HEK293T (cell line): ENCODE data around the gene DCUN1D2.

Experiments used
- FOXK2 ChIP-seq: fragments of 450-650 bp; IDR thresholded peaks from 2 replicates; pipeline ENCODE4 v1.6.1; 2016; ENCODE audit warnings: mild to moderate bottlenecking
- HDGF ChIP-seq: fragments of 450-650 bp; IDR thresholded peaks from 2 replicates; pipeline ENCODE4 v1.6.1; 2017; ENCODE audit warnings: antibody characterized with exemption, borderline replicate concordance
- SP1 ChIP-seq: fragments of 450-650 bp; IDR thresholded peaks from 2 replicates; pipeline ENCODE4 v1.6.1; 2017
- SUZ12 ChIP-seq: fragments of 450-650 bp; IDR thresholded peaks from 2 replicates; pipeline ENCODE4 v1.6.1; 2016; ENCODE audit warnings: mild to moderate bottlenecking
- TARDBP ChIP-seq: fragments of 450-650 bp; IDR thresholded peaks from 2 replicates; pipeline ENCODE4 v1.6.1; 2016

DNA sequence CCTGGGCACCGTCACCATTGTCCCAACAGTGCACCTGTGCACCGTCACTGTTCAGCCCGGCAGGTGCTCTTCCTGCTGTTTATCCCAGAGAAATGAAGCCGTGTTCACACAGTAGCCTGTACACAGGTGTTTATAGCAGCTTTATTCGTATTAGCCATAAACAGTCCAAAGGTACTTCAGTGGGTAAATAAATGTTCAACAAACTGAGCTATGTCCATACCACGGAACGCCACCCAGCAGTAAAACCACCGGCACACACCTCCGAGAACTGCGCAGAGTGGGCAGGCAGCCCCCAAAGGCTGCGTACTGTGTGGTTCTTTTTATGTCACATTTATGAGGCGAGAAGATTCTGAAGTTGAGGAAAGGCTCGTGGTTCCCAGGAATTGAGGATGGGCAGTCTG, 44.9 kb upstream of the DCUN1D2 start:
- no peak for TF ChIP-seq SP1
- TF ChIP-seq FOXK2 = no peak
- TF ChIP-seq SUZ12 = no peak
- no peak for TF ChIP-seq HDGF
- no peak for TF ChIP-seq TARDBP
